Activated T-cell treated with anti-CD3 and anti-CD28 coated beads for 48 hours (primary cell): ENCODE measurements around the gene PAN3.

Source experiments
- DNase-seq: peaks from one replicate; pipeline ENCODE4 v3.0.0-alpha.2; 2020; ENCODE audit warnings: low read depth

The PAN3 gene

GRCh38 chr13:28229522-28230411 lies 91.4 kb downstream of the PAN3 start:
- DNase-seq, result no peak

- no peak for DNase-seq
Observed at GRCh38 chr13:28231642-28232041, 93.3 kb downstream of the PAN3 start.

- no peak for DNase-seq
Observed at GRCh38 chr13:28237944-28238343, 99.6 kb downstream of the PAN3 start.

GRCh38 chr13:28239374-28239773 lies 101.0 kb downstream of the PAN3 start:
- no peak for DNase-seq

GRCh38 chr13:28245465-28245864 lies 107.1 kb downstream of the PAN3 start:
- no peak for DNase-seq

- no peak for DNase-seq
Observed at GRCh38 chr13:28246891-28247290, 108.5 kb downstream of the PAN3 start.

GRCh38 chr13:28248080-28248479 lies 109.7 kb downstream of the PAN3 start:
- DNase-seq, result no peak

GRCh38 chr13:28250542-28250941 lies 112.2 kb downstream of the PAN3 start:
- no peak for DNase-seq

GRCh38 chr13:28251466-28251865 lies 113.1 kb downstream of the PAN3 start:
- no peak for DNase-seq

- DNase-seq, result no peak
Observed at GRCh38 chr13:28252547-28252946, 114.2 kb downstream of the PAN3 start.

GRCh38 chr13:28257305-28257704 lies 119.0 kb downstream of the PAN3 start:
- no peak for DNase-seq

GRCh38 chr13:28258417-28258816 lies 120.1 kb downstream of the PAN3 start:
- no peak for DNase-seq

- DNase-seq, result no peak
Observed at GRCh38 chr13:28267497-28267896, 129.2 kb downstream of the PAN3 start.

GRCh38 chr13:28268800-28269223 lies 130.5 kb downstream of the PAN3 start:
- DNase-seq, result no peak

- no peak for DNase-seq
Observed at GRCh38 chr13:28271056-28271840, 132.9 kb downstream of the PAN3 start.

GRCh38 chr13:28273919-28274318 lies 135.6 kb downstream of the PAN3 start:
- DNase-seq, result no peak

GRCh38 chr13:28282451-28282850 lies 144.1 kb downstream of the PAN3 start:
- no peak for DNase-seq

- DNase-seq, result no peak
Observed at GRCh38 chr13:28283600-28283999, 145.3 kb downstream of the PAN3 start.

GRCh38 chr13:28286263-28286662 lies 147.9 kb downstream of the PAN3 start:
- DNase-seq, result no peak

- no peak for DNase-seq
Observed at GRCh38 chr13:28297341-28297740, 159.0 kb downstream of the PAN3 start.

- no peak for DNase-seq
Observed at GRCh38 chr13:28299916-28300315, 161.6 kb downstream of the PAN3 start.

- no peak for DNase-seq
Observed at GRCh38 chr13:28301839-28302238, 163.5 kb downstream of the PAN3 start.

- DNase-seq, result no peak
Observed at GRCh38 chr13:28306325-28306724, 168.0 kb downstream of the PAN3 start.
